ENCODE measurements around the gene MCM9.
A peak's percentile ranks its signal among the peaks of the same experiment; 100 is the strongest.
"Not testable (repeated sequence)": the region's sequence is repeated elsewhere in the genome, so short reads cannot be mapped to it uniquely, and the experiment has no call there.

Gene MCM9

GRCh38 chr6:118791499-118791898 lies 143.5 kb downstream of the MCM9 start:
- DNase-seq, result no peak

GRCh38 chr6:118789954-118790353 lies 145.0 kb downstream of the MCM9 start:
- no peak for DNase-seq

- no peak for DNase-seq
Measured at GRCh38 chr6:118789419-118789818, 145.5 kb downstream of the MCM9 start.

- no peak for DNase-seq
Measured at GRCh38 chr6:118788702-118789101, 146.3 kb downstream of the MCM9 start.

GRCh38 chr6:118787724-118788423 lies 147.1 kb downstream of the MCM9 start:
- no peak for DNase-seq

GRCh38 chr6:118786596-118787453 lies 148.1 kb downstream of the MCM9 start:
- DNase-seq, result no peak

- DNase-seq, result no peak
Measured at GRCh38 chr6:118785601-118786000, 149.4 kb downstream of the MCM9 start.

GRCh38 chr6:118784641-118785164 lies 150.3 kb downstream of the MCM9 start:
- DNase-seq, result no peak

GRCh38 chr6:118783931-118784550 lies 150.9 kb downstream of the MCM9 start:
- no peak for DNase-seq

- no peak for DNase-seq
Measured at GRCh38 chr6:118782651-118783050, 152.3 kb downstream of the MCM9 start.

- no peak for DNase-seq
Measured at GRCh38 chr6:118781897-118782296, 153.1 kb downstream of the MCM9 start.

- DNase-seq, result no peak
Measured at GRCh38 chr6:118780668-118781067, 154.3 kb downstream of the MCM9 start.

- DNase-seq, result peak; percentile 6 to 37 (median 26)
Measured at GRCh38 chr6:118776607-118777549, 158.1 kb downstream of the MCM9 start.

- DNase-seq, result no peak
Measured at GRCh38 chr6:118775381-118775780, 159.6 kb downstream of the MCM9 start.

- no peak for DNase-seq
Measured at GRCh38 chr6:118774581-118774980, 160.4 kb downstream of the MCM9 start.

- DNase-seq, result no peak
Measured at GRCh38 chr6:118772886-118773285, 162.1 kb downstream of the MCM9 start.

- no peak for DNase-seq
Measured at GRCh38 chr6:118771253-118771652, 163.7 kb downstream of the MCM9 start.

GRCh38 chr6:118770835-118771234 lies 164.1 kb downstream of the MCM9 start:
- DNase-seq, result no peak

- no peak for DNase-seq
Measured at GRCh38 chr6:118770112-118770788, 164.7 kb downstream of the MCM9 start.

GRCh38 chr6:118768904-118769325 lies 166.0 kb downstream of the MCM9 start:
- DNase-seq, result no peak

GRCh38 chr6:118768441-118768840 lies 166.5 kb downstream of the MCM9 start:
- DNase-seq, result no peak

- DNase-seq, result not testable (repeated sequence)
Measured at GRCh38 chr6:118765316-118765715, 169.6 kb downstream of the MCM9 start.

All from activated CD4-positive, CD25-positive, alpha-beta regulatory T cell (primary cell).